H1 (cell line): Measurements from ENCODE around the gene CDX2. TPM values are rescaled to one million over a fixed set of nuclear protein-coding genes. Genes with fewer than 3 reads are reported as not detected.
A peak's percentile ranks its signal among the peaks of the same experiment; 100 is the strongest.

ENCODE experiments used
- CHD2 ChIP-seq: IDR thresholded peaks from 2 replicates; pipeline ENCODE4 v1.6.1; 2012; ENCODE audit warnings: low read length, improper control_type of control experiment
- EP300 ChIP-seq, 2 experiments: IDR thresholded peaks; 1 replicate in 1 of 2; 2 replicates in 1 of 2; pipeline ENCODE4 v1.6.1; 2011 to 2012; ENCODE audit warnings: low read depth in 2 of 2, low read length in 2 of 2, mild to moderate bottlenecking in 2 of 2, borderline replicate concordance in 1 of 2, inconsistent platforms in 1 of 2, moderate library complexity in 1 of 2
- EZH2 ChIP-seq: fragments of 200-600 bp; sonication (generic); IDR thresholded peaks from 2 replicates; pipeline ENCODE4 v1.7.1; 2012; ENCODE audit warnings: low read depth, mild to moderate bottlenecking, moderate library complexity, low read length, inconsistent platforms; ENCODE audit not compliant: severe bottlenecking
- GABPA ChIP-seq: IDR thresholded peaks from 2 replicates; pipeline ENCODE4 v1.6.1; 2011; ENCODE audit warnings: mild to moderate bottlenecking, low read length, moderate library complexity, borderline replicate concordance; ENCODE audit not compliant: insufficient read depth
- KDM1A ChIP-seq: fragments of 200-600, 300-600 bp; sonication (generic); IDR thresholded peaks from 2 replicates; pipeline ENCODE4 v1.7.1; 2016; ENCODE audit warnings: mild to moderate bottlenecking, low read length, borderline replicate concordance
- MAFK ChIP-seq: IDR thresholded peaks from 2 replicates; pipeline ENCODE4 v1.6.1; 2012; ENCODE audit warnings: low read depth, mild to moderate bottlenecking, improper control_type of control experiment, low read length
- NRF1 ChIP-seq: IDR thresholded peaks from 2 replicates; pipeline ENCODE4 v1.6.1; 2011; ENCODE audit warnings: mild to moderate bottlenecking, low read depth, low read length, improper control_type of control experiment
- POLR2A ChIP-seq, 2 experiments: IDR thresholded peaks; 1 replicate in 1 of 2; 2 replicates in 1 of 2; pipeline ENCODE4 v1.6.1; 2011; ENCODE audit warnings: low read depth in 2 of 2, low read length in 2 of 2, mild to moderate bottlenecking in 2 of 2; ENCODE audit errors: control extremely low read depth in 1 of 2
- POLR2AphosphoS5 ChIP-seq: IDR thresholded peaks from 2 replicates; pipeline ENCODE4 v1.6.1; 2011; ENCODE audit warnings: low read depth, low read length
- POU5F1 ChIP-seq: IDR thresholded peaks from 2 replicates; pipeline ENCODE4 v1.6.1; 2011; ENCODE audit warnings: low read depth, mild to moderate bottlenecking, low read length, moderate library complexity
- RAD21 ChIP-seq, 2 experiments: IDR thresholded peaks in 1 of 2; conservative IDR thresholded peaks in 1 of 2; 2 replicates each; pipeline ENCODE4 v1.6.1; 2011; ENCODE audit warnings: low read depth in 2 of 2, low read length in 2 of 2, improper control_type of control experiment in 1 of 2, inconsistent platforms in 1 of 2, mild to moderate bottlenecking in 1 of 2, moderate library complexity in 1 of 2
- SIRT6 ChIP-seq: IDR thresholded peaks from one replicate; pipeline ENCODE4 v1.7.1; 2012; ENCODE audit warnings: low read length, inconsistent platforms
- TBP ChIP-seq: IDR thresholded peaks from 2 replicates; pipeline ENCODE4 v1.6.1; 2011; ENCODE audit warnings: low read depth, low read length, improper control_type of control experiment
- YY1 ChIP-seq: IDR thresholded peaks from 2 replicates; pipeline ENCODE4 v1.6.1; 2011; ENCODE audit warnings: low read depth, mild to moderate bottlenecking, low read length
- polyA plus RNA-seq, 7 experiments: library from polyadenylated mRNA; depleted of rRNA in 3 of 7; stranded (reverse) in 5 of 7; unstranded in 2 of 7; fragments of >200 nt in 5 of 7; fragments of 200-250 nt in 2 of 7; gene quantifications; 1 replicate in 5 of 7; 2 replicates in 1 of 7; 4 replicates in 1 of 7; pipeline versions ENCODE4 v1.2.1 to v1.2.3, GENCODE V29; 2011 to 2013; ENCODE audit warnings: missing spikeins in 2 of 7, mixed read lengths in 2 of 7
- total RNA-seq: library from RNA; stranded (reverse); fragmentation: NEBNext Ultra II Directional; extraction: Animal tissue kit (Norgen Biotek cat#: 25700); gene quantifications from 2 replicates; pipeline ENCODE4 v1.2.1, GENCODE V29; 2021

Gene CDX2
- total and polyA plus RNA-seq, 2 of the 8 experiments (the other 6 are each of a cell fraction or from before 2014, with no cell fraction given) = 0.09 TPM; not detected in 1

DNA sequence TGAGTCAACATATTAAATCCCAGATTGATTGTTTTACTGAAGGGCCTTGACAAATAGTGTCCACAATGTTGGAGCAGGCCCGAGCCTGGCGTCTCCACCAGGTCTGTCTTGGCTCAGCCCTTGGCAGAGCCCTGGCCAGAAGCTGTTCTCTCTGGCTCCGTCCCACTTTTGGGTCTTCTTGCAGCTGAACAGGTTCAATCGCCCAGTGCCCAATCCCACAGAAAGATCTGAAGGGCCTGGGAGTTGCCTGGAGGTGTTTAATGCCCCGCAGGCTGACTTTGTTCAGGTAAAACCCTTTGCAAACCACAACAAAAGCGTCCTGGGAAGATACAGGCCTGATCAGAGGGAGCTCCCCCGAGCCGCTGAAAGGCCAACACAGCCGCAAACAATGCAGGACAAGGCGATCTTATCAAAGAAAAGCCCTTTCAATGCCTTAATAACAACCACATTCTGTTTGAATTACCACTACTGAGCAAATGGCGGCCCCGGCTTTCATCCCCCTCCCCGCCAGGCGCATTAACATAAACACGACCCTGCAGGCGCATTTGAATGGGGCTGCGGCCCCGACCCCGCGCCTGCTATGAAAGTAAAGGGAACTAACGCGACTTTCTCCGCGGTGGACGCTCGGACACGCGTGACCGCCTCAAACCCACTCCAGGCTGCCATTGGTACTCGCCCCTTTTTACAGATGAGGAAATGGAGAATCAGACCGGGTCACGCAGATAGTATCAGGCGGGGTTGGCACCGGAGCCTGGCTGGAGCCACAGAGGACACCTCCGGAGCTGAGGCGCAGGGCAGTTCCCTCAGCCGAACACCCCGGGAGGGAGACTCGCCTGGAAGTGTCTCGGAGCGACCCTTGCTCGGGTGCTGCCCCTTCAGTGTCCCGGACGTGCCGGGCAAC is 3.1 kb downstream of the CDX2 start (continued):
- no peak for TF ChIP-seq GABPA
- TF ChIP-seq TBP = no peak
- no peak for TF ChIP-seq KDM1A
- TF ChIP-seq POLR2A (IDR thresholded peaks at IDR 0.05; ENCODE audit: control extremely low read depth in 1 of 2, low read depth in 2 of 2, low read length in 2 of 2) = no peak
- TF ChIP-seq CHD2 = no peak
- no peak for TF ChIP-seq POLR2AphosphoS5
- TF ChIP-seq POU5F1 = peak; percentile 82
- TF ChIP-seq EP300 (IDR thresholded peaks at IDR 0.05; ENCODE audit: borderline replicate concordance in 1 of 2, low read depth in 2 of 2, low read length in 2 of 2) = no peak
- no peak for TF ChIP-seq SIRT6
- no peak for TF ChIP-seq EZH2
- TF ChIP-seq RAD21 (IDR thresholded peaks at IDR 0.05 in 1 of 2, conservative IDR thresholded peaks at IDR 0.05 in 1 of 2; ENCODE audit: low read depth in 2 of 2, low read length in 2 of 2) = no peak
- TF ChIP-seq YY1 = peak; percentile 78
- no peak for TF ChIP-seq NRF1
- TF ChIP-seq MAFK = no peak
